GM21737 (cell line): Measurements from ENCODE around the gene CXXC5.

Experiments
- ATAC-seq: cut with Tn5 transposase; IDR thresholded peaks from one replicate; pipeline ENCODE4 v1.9.1; 2021; ENCODE audit warnings: mild to moderate bottlenecking, moderate library complexity; ENCODE audit not compliant: unreplicated experiment

CXXC5 gene

DNA sequence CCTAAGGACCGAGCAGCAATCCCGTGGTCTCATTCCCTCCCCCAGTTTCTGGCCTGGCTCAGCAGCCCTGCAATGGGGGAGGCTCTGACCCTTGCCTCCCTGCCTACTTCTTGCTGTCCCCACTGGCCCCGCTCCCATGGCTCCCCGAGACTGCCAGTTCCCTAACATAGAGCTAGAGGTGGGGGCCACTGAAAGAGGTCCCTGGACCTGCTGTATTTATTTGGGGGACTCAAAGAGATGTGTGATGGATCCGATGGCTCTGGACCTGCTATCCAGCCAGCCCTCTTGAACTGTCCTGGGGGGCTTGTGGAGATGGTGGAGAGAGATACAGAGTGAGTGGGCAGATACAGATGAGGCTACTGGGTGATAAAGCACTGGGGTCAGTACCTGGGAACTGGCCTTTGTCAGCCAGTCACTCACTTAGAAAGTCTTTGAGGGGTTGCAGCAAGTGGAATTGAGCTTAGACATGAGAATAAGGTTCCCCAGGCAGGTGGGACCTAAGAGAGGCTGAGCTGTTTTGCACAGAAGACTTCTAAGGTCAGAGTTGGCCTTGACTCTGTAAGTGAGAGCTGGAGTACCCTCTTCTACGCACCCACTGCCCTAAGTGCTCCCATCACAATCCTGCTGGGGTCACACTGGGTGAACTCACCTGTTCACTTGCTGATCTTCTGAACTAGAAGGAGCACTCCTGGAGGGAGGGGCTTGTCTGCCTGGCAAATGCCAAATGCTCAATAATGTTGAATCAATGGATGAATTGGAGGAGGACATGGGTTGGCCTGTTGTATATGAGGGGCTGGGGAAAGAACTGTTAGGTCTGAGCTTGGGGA is 42.9 kb downstream of the CXXC5 start:
- ATAC-seq, result no peak

- no peak for ATAC-seq
Observed at GRCh38 chr5:139692148-139692547, 44.0 kb downstream of the CXXC5 start.

DNA sequence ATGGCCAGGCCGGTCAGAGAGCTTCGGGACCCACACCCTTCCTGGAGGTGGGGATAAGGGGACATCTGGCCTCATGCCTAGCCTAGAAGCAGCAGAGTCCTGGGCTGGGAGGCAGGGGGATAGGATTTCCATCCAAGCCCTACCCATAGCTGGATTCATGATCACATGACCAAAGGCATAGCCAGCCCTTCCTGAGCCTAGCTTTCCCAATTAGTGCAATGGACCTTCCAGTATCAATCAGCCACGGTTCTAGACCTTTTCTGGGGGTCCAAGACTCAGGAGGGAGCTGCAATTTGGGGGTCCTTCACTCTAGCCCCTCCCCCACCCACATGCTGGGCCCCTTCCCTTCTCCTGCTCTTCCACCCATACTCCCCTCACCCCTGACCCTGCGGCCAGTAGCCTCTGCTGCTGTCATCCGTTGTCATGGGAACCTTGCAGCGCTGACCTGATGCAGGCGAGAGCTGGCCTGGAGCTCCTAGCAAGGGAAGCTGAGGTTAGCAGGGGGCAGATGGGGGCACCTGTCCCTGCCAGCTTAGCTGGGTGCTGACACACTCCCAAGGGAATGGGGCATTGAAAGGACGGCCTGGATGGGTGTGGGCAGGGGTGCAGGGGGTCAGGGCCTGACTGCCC is 44.6 kb downstream of the CXXC5 start:
- no peak for ATAC-seq

DNA sequence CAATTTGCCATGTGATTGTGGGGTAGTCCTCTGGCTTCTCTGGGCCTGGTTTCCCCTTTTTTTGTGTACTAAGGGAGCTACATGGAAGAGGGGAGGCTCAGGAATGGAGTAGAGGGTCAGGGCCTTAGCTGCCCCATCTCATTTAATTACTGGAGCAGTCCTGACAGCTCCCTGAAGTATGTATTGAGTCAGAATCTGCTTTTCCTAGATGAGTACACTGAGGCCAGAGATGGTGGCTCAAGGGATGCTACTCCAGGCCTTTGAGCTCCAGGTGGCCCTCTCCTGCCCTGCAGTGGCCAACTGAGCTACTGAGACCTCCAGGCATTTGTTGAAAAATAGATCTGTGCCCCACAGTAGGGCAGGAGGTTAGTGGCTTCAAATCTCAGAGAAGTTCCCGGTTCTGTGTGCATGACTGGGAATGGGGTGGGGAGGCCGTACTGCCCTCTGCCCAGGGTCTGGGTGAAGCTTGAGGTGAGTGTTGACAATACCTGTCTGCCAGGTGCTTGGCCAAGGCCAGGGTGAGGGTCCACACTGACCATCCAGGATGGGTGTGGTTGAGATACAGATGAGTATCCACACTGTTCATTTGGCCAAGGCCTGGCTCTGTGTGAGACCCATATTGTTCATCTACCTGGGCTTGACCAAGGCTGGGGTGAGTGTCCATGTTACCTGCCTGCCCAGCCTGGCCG is 45.7 kb downstream of the CXXC5 start:
- ATAC-seq, result no peak

GRCh38 chr5:139694556-139695177 is 46.5 kb downstream of the CXXC5 start:
- ATAC-seq, result no peak

DNA sequence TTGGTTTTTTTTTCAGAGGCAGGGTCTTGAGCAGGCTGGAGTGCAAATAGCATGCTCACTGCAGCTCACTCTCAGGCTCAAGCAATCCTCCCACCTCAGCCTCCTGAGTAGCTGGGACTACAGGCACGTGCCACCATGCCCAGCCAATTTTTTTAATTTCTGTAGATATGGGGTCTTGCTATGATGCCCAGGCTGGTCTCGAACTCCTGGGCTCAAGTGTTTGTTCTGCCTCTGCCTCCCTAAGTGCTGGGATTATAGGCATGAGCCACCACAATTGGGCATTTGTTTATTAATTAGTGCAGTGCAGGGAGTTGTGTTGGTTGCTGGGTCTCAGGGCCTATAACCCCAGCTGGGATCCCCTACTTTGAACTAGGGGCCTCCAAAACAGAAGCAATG is 47.0 kb downstream of the CXXC5 start:
- ATAC-seq, result no peak

GRCh38 chr5:139696167-139696893 is 48.2 kb downstream of the CXXC5 start:
- ATAC-seq, result no peak

DNA sequence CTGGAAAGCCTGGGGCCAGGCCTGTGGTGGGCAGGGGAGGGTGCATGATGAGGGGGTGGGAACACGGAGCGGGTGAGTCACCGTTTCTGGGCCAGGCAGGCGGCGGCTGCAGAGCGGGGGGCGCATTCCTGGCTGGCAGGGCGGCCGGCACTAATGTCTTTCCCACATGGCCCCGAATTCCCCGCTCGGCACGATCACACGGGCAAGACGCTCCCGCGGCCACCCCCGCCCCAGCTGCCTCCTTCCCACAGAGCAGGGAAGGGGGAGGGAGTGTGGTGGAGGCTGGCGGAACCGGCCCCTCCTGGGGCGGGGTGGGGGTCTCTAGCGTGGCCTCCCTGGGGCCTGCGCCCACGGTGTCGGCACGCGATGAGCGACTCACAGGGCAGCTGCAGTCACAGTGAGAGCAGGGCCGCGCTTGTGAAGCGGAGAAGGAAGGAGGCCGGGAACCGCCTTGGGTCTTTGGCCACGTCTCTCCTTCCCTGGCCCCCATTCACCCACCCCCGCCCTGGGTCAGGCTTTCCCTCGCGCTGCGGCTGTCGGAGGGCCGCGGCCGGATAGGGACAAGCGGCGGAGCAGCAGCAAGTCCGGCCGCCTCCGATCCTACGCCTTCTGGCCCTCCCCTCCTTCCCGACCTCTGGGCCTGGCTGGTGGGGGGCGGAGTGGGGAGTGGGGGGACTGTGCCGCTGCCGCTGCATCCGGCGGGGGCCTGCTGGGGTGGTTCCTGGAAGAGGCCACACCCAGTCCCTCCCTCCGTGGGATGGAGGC is 48.9 kb downstream of the CXXC5 start:
- ATAC-seq, result no peak

DNA sequence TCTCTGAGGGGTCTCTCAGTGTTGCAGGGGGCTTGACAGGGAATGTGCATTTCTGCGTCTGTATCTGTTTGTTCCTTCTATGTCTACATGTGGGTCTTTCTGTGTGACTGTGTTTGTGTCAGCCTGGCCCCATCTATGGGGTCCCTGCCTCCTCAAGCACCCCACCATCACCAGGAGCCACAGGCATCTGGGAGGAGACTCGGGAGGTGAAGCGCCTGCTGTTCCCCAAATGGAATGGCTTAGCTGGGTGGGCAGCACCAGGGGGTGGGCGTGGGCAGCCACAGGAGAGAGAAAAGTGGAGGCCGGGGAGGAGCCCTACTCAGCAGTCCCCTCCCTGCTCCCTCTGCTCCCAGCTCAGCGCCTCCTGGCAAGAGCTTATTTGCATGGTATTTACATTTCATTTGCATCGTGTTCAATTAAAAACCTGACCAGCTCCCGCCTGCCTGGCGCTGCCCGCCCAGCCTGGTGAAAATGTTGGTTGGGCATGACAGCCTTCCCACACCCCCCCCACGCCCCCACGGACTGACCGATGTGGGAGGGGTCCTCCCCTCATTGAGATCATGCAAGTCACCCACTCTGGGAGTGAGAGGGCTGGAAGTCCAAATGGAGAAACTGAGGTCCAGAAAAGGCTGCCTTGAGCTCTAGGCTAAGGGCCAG is 50.5 kb downstream of the CXXC5 start:
- ATAC-seq, result no peak

DNA sequence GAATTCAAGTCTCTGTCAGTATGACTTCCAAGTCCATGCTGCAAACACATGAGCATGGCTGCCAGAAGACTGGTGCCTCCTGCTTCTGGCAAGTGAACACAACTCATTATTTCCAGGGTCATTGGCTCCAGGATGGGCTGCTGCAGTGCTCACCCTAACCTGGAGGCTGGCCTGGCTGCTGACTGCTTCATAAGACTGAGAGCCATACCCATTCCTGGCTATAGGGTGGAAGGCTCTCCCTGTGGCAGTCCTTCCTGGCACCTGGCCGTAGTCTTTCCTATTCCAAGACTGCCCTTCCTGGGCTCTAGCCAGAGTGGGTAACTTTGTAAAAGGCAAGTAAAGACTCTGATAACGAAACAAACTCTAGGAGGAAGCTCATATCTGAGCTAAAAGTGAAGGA is 51.2 kb downstream of the CXXC5 start:
- no peak for ATAC-seq

DNA sequence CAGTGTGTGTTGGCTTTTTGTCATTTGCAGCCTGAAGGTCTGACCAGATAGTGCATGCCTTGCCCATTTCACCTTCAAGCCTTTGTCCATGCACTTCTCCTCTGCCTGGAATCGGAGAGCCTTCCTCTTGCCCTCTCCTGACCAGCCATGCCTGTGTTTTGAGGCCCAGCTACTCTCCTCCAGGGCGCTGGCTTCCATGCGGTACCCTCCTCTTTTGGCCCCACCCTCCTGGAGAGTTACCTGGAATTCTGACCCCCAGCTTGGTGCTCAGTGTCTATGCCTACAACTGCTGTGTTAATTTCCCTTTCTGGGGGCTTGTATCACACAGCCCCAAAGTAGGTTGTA is 52.5 kb downstream of the CXXC5 start:
- no peak for ATAC-seq

DNA sequence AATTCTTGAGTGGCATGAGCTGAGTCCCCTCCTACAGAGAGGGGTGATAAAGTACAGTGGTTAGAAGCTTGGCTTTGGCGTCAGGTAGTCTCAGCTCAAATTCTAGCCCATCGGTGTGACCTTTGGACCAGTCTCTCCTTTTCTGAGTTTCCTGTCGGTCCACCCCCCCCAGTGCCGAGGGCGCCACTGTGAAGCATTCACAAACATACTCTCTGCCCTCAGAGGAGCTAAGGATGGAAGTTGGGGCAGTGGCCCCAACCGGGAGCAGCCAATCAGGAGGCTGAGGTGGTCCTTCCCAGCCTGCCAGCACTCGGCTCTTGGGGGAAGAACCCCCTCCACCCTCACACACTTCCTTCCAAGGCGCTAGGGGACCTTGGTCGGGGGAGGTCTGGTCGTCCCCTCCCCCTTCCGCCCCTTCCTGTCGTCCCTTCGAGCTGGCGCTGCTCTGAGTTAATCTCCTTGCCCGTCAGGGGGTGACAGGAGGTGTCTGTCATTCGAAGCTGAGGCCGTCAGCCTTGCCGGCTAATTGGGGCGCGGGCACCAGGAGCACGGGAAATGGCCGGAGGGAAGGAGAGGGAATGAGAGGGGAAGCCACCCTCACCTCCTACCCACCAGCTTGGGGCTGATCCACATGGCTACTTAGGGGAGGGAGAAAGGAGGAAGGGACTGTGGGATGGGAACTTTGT is 53.0 kb downstream of the CXXC5 start:
- no peak for ATAC-seq

- no peak for ATAC-seq
Observed at GRCh38 chr5:139702548-139702947, 54.4 kb downstream of the CXXC5 start.

DNA sequence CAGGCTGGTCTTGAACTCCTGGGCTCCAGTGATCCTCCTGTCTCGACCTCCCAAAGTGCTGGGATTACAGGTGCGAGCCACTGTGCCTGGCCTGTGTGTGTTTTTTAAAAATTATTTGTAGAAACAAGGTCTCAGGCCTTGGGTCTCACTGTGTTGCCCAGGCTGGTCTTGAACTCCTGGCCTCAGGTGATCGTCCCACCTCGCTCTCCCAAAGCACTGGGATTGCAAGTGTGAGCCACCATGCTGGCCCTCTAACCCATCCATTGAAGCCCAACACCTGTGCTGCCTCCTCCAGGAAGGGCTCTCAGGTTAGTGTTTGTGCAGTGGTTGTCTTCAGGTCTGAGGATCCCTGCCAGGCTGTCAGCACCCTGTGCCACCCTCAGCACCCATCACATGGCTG is 56.6 kb downstream of the CXXC5 start:
- no peak for ATAC-seq

GRCh38 chr5:139705191-139705590 is 57.0 kb downstream of the CXXC5 start:
- ATAC-seq, result no peak

GRCh38 chr5:139705655-139706587 is 57.8 kb downstream of the CXXC5 start:
- ATAC-seq, result no peak

DNA sequence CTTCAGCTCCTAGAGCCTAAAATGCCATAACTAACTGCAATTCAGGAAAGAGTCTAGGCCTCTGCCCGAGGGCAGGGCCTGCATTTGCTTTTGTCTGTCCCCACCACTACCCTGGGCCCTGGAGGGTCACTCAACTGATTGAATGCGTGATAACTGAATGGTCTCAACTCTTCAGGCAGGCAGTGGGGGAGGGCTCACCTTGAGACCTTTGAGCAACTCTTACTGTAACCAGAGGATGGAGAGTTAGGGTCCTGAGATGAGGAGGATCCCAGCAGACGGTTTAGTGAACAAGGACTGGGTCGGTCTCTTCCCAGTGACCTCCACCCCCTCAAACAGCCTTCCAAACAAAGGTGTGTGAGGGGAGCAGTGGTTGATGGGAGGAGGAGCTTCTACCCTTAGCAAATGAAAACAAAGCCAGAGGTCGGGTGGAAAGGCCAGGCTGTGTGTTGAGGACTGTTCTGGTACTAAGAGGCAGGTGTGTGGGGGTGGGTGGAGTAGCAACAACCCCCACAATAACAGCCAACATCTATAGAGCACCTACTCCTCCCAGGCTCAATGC is 59.4 kb downstream of the CXXC5 start:
- no peak for ATAC-seq

- ATAC-seq, result no peak
Observed at GRCh38 chr5:139708434-139708861, 60.3 kb downstream of the CXXC5 start.
